Mesothelial cell of epicardium (in vitro differentiated cells): ENCODE measurements around the gene PRCC. TPM values are rescaled to one million over a fixed set of nuclear protein-coding genes. Genes with fewer than 3 reads are reported as not detected.
"Not testable (repeated sequence)": the region's sequence is repeated elsewhere in the genome, so short reads cannot be mapped to it uniquely, and the experiment has no call there.

ENCODE experiments used
- DNase-seq, 2 experiments: peaks; one replicate each; pipeline ENCODE4 v3.0.0; 2021; ENCODE audit warnings: low spot score in 2 of 2; ENCODE audit not compliant: unreplicated experiment in 2 of 2
- H3K27ac Mint-ChIP-seq: 2 replicates; pipeline ENCODE4 v1.8.0; 2021; ENCODE audit warnings: mixed read lengths
- H3K27me3 Mint-ChIP-seq: 2 replicates; pipeline ENCODE4 v1.8.0; 2021; ENCODE audit warnings: low read depth, mixed read lengths
- H3K36me3 Mint-ChIP-seq: 2 replicates; pipeline ENCODE4 v1.8.0; 2021; ENCODE audit warnings: mixed read lengths
- H3K4me1 Mint-ChIP-seq: 2 replicates; pipeline ENCODE4 v1.8.0; 2021; ENCODE audit warnings: mixed read lengths
- H3K4me3 Mint-ChIP-seq: 2 replicates; pipeline ENCODE4 v1.8.0; 2021; ENCODE audit warnings: mild to moderate bottlenecking, moderate library complexity, mixed read lengths
- H3K9me3 Mint-ChIP-seq: 2 replicates; pipeline ENCODE4 v1.8.0; 2021; ENCODE audit warnings: mixed read lengths
- CTCF ChIP-seq: fragments of 200-600 bp; sonication (generic); IDR thresholded peaks from one replicate; pipeline ENCODE4 v1.5.0; 2021; ENCODE audit warnings: antibody characterized with exemption; ENCODE audit not compliant: unreplicated experiment
- total RNA-seq: library from RNA; stranded (reverse); gene quantifications from 3 replicates; pipeline ENCODE4 v1.2.1, GENCODE V29; 2021

The PRCC gene
- total RNA-seq, 1 donor from 2014 or later, result 93.7 TPM

- Mint-ChIP-seq H3K36me3 (no peaks in the 10 kb centered on the region), H3K27ac (no peak overlapping the region), H3K9me3 (no peaks in the 10 kb centered on the region), H3K4me3 (no peak overlapping the region), H3K4me1 (peaks cover 22% of the 10 kb centered on the region), H3K27me3 (no peaks in the 10 kb centered on the region)
- no peak for TF ChIP-seq CTCF
- DNase-seq, result no peak
These were observed 13.1 kb upstream of the PRCC start for GRCh38 chr1:156754219-156754618.

DNA sequence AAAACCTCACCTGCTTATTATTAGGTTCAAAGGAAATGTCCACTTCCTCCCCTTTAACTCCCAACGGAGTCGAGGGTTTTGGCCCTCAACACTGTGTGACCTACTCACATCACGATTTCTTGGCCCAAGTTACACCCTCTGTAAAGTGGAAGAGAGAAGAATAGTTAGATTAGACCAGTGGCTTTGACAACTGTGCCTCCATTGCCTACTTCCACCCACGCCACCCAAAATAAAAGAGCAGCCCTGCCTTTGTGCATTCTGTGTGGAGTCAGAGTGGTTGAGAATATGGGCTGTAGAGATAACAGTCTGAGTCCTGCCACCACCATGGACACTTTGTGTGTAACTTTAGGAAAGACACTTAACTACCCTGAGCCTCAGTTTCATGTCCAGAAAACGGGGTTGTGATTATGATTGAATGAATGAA lies 11.8 kb upstream of the PRCC start:
- no peak overlapping the region for H3K4me3 Mint-ChIP-seq
- H3K27ac Mint-ChIP-seq, result peak overlapping the region; percentile 43
- TF ChIP-seq CTCF, result no peak
- peaks cover 17% of the 10 kb centered on the region for H3K4me1 Mint-ChIP-seq
- no peaks in the 10 kb centered on the region for H3K9me3 Mint-ChIP-seq
- no peak for DNase-seq
- no peaks in the 10 kb centered on the region for H3K36me3 Mint-ChIP-seq
- no peaks in the 10 kb centered on the region for H3K27me3 Mint-ChIP-seq

DNA sequence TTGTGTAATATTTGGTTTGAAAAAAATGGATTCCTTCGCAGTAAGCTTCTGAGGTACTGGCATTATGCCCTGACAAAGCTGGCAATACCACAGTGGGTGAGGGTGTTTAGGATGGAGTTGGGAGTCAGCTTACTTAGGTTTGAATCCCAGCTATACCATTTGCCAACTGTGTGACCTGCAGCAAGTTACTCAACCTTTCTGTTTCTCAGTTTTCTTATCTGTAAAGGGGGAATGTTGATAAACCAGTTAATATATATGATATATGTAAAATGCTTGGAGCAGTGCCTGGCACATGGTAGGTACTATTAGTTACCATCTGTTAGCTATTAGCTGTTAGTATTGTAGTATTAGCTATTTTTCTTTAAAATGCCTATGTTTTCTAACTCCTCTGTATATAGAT lies 11.0 kb upstream of the PRCC start:
- Mint-ChIP-seq H3K4me3 (no peak overlapping the region), H3K27ac (no peak overlapping the region), H3K27me3 (no peaks in the 10 kb centered on the region), H3K9me3 (no peaks in the 10 kb centered on the region), H3K4me1 (peaks cover 19% of the 10 kb centered on the region), H3K36me3 (no peaks in the 10 kb centered on the region)
- DNase-seq, result no peak
- no peak for TF ChIP-seq CTCF

DNA sequence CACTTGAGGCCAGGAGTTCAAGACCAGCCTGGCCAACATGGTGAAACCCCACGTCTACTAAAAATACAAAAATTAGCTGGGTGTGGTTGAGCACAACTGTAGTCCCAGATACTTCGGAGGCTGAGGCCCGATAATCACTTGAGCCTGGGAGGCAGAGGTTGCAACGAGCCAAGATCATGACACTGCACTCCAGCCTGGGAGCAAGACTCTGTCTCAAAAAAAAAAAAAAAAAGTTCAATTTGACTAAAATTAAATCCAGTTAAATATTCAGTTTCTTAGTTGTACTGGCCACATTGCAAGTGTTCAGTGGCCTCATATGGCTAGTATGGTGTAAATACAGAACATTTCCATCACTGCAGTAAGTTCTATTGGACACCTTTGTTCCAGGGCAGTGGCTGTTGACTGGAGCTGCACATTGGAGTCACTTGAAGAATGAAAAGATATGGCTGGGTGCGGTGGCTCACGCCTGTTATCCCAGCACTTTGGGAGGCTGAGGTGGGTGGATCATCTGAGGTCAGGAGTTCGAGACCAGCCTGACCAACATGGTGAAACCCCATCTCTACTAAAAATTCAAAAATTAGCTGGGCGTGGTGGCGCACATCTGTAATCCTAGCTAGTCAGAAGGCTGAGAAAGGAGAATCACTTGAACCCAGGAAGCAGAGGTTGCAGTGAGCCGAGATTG lies 9.6 kb upstream of the PRCC start:
- not testable (repeated sequence) for H3K27me3 Mint-ChIP-seq, H3K36me3 Mint-ChIP-seq, H3K4me3 Mint-ChIP-seq, H3K27ac Mint-ChIP-seq, DNase-seq, H3K9me3 Mint-ChIP-seq
- H3K4me1 Mint-ChIP-seq, result peaks cover 13% of the 10 kb centered on the region

GRCh38 chr1:156760092-156760795 lies 7.1 kb upstream of the PRCC start:
- no peak overlapping the region for H3K4me3 Mint-ChIP-seq
- peaks cover 10% of the 10 kb centered on the region for H3K4me1 Mint-ChIP-seq
- no peak for TF ChIP-seq CTCF
- H3K27ac Mint-ChIP-seq, result peak overlapping the region; percentile 61
- no peaks in the 10 kb centered on the region for H3K27me3 Mint-ChIP-seq
- DNase-seq, result no peak
- H3K36me3 Mint-ChIP-seq, result no peaks in the 10 kb centered on the region
- no peaks in the 10 kb centered on the region for H3K9me3 Mint-ChIP-seq

DNA sequence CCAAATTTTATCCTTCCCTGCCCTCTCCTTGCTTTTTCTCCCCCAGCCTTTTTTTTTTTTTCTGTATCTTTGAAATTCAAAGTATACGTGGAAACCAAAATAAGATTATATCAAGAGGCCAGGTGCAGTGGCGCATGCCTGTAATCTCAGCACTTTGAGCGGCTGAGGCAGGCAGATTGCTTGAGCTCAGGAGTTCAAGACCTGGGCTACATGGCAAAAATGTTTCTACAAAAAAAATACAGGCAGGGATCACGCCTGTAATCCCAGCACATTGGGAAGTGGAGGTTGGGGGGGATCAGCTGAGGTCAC lies 6.6 kb upstream of the PRCC start:
- peak overlapping the region; percentile 61 for H3K27ac Mint-ChIP-seq

DNA sequence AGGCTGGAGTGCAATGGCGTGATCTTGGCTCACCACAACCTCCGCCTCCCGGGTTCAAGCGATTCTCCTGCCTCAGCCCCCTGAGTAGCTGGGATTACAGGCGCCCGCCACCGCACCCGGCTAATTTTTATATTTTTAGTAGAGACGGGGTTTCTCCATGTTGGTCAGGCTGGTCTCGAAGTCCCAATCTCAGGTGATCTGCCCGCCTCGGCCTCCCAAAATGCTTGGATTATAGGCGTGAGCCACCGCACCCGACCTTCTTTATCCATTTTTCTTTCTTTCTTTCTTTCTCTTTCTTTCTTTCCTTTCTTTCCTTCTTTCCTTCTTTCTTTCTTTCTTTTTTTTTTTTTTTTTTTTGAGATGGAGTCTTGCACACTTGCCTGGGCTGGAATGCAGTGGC lies 2.2 kb upstream of the PRCC start:
- not testable (repeated sequence) for H3K4me3 Mint-ChIP-seq, H3K27me3 Mint-ChIP-seq, H3K27ac Mint-ChIP-seq

More for the DNA sequence above, 6.6 kb upstream of the PRCC start:
- no peak for TF ChIP-seq CTCF
- Mint-ChIP-seq H3K4me1 (peaks cover 10% of the 10 kb centered on the region), H3K9me3 (no peaks in the 10 kb centered on the region), H3K4me3 (no peak overlapping the region), H3K27me3 (no peaks in the 10 kb centered on the region), H3K36me3 (no peaks in the 10 kb centered on the region)
- DNase-seq, result no peak

More for the DNA sequence above, 2.2 kb upstream of the PRCC start:
- not testable (repeated sequence) for DNase-seq, H3K9me3 Mint-ChIP-seq, H3K36me3 Mint-ChIP-seq
- peaks cover 27% of the 10 kb centered on the region for H3K4me1 Mint-ChIP-seq
